ENCODE results near the gene C1S.
A peak's percentile ranks its signal among the peaks of the same experiment; 100 is the strongest.

The C1S gene

DNA sequence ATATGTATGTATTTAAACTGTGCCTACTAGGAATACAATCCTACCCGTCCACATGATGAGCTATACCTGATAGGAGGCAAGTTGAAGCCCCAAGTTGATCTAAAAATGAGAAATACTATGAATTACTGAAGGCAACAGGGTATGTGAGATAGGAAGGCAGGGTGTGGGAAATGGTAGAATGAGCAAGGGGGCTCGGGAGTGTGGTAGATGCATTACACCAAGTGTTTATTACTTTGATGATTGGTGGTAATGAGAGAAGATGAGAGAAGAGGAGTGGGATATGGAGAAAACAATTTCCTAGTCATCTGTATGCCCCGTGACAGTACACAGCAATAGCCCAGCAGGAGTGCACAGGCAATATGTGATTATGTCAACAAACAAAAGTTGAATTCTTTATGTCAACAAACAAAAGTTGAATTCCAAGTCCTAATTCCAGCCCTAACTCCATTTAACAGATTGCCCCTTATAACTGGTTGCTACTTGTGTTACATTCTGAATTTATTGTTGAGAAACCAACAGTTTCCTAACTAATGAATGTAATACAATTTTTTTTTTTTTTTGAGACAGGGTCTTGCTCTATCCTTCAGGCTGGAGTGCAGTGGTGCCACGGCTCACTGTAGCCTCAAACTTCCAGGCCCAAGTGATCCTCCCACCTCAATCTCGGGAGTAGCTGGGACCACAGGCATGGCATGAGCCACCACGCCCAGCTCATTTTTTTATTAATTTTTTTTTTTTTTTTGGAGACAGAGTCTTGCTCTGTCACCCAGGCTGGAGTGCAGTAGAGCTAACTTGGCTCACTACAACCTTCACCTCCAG is 44.8 kb upstream of the C1S start:
- Histone ChIP-seq H2AFZ (ENCODE audit: insufficient read depth, low read length, poor library complexity) (no peak overlapping the region), H4K8ac (ENCODE audit: low read depth, low read length) (no peak overlapping the region), H3K23ac (ENCODE audit: low read length) (no peak overlapping the region), H3K4me1 (ENCODE audit: control insufficient read depth in 1 of 2, insufficient read depth in 2 of 2, low read length in 2 of 2) (peaks cover 5 to 9% of the 10 kb centered on the region in 2 experiments), H3K27me3 (ENCODE audit: insufficient read depth, low read length) (no peaks in the 10 kb centered on the region), H3K14ac (ENCODE audit: low read length) (no peak overlapping the region), H3K9ac (ENCODE audit: low read length) (no peak overlapping the region), H4K91ac (ENCODE audit: low read depth, low read length) (no peak overlapping the region), H4K12ac (ENCODE audit: low read depth, low read length) (no peak overlapping the region), H3K36me3 (ENCODE audit: control insufficient read depth in 1 of 2, insufficient read depth in 2 of 2, low read length in 2 of 2) (peaks cover 3 to 5% of the 10 kb centered on the region in 2 experiments), H3K27ac (ENCODE audit: low read depth, low read length) (no peak overlapping the region), H3K4ac (ENCODE audit: low read depth, low read length) (no peak overlapping the region), H2BK120ac (ENCODE audit: insufficient read depth, low read length, poor library complexity) (no peak overlapping the region), H3K79me2 (ENCODE audit: control insufficient read depth, insufficient read depth, low read length, poor library complexity) (no peaks in the 10 kb centered on the region), H3K79me1 (ENCODE audit: low read length) (peaks cover 5% of the 10 kb centered on the region), H3K18ac (ENCODE audit: low read length) (no peak overlapping the region), H3K4me3 (ENCODE audit: low read depth, low read length) (no peak overlapping the region), H3K9me3 (ENCODE audit: insufficient read depth, low read depth, low read length) (no peaks in the 10 kb centered on the region), H2BK5ac (ENCODE audit: low read depth, low read length, poor library complexity) (no peak overlapping the region), H2AK5ac (ENCODE audit: low read length) (no peak overlapping the region), H2BK12ac (ENCODE audit: low read length) (no peak overlapping the region), H3K4me2 (ENCODE audit: low read length) (no peak overlapping the region)
- no CpG with 5 or more reads among the region's 6 CpGs for WGBS (ENCODE audit: extremely low coverage, insufficient coverage, insufficient read length)
- DNase-seq, result no peak

- Histone ChIP-seq H2AK5ac (ENCODE audit: low read length) (no peak overlapping the region), H3K4me1 (ENCODE audit: control insufficient read depth in 1 of 2, insufficient read depth in 2 of 2, low read length in 2 of 2) (peaks cover 2 to 6% of the 10 kb centered on the region in 2 experiments), H3K27me3 (ENCODE audit: insufficient read depth, low read length) (no peaks in the 10 kb centered on the region), H4K12ac (ENCODE audit: low read depth, low read length) (no peak overlapping the region), H3K23ac (ENCODE audit: low read length) (no peak overlapping the region), H3K14ac (ENCODE audit: low read length) (no peak overlapping the region), H3K4me3 (ENCODE audit: low read depth, low read length) (no peak overlapping the region), H3K79me1 (ENCODE audit: low read length) (peaks cover 5% of the 10 kb centered on the region), H2BK5ac (ENCODE audit: low read depth, low read length, poor library complexity) (no peak overlapping the region), H3K79me2 (ENCODE audit: control insufficient read depth, insufficient read depth, low read length, poor library complexity) (no peaks in the 10 kb centered on the region), H2BK120ac (ENCODE audit: insufficient read depth, low read length, poor library complexity) (no peak overlapping the region), H3K9me3 (ENCODE audit: insufficient read depth, low read depth, low read length) (no peaks in the 10 kb centered on the region), H4K8ac (ENCODE audit: low read depth, low read length) (no peak overlapping the region), H3K9ac (ENCODE audit: low read length) (no peak overlapping the region), H3K4me2 (ENCODE audit: low read length) (peak overlapping the region; percentile 77), H3K4ac (ENCODE audit: low read depth, low read length) (no peak overlapping the region), H3K18ac (ENCODE audit: low read length) (no peak overlapping the region), H2AFZ (ENCODE audit: insufficient read depth, low read length, poor library complexity) (no peak overlapping the region), H3K36me3 (ENCODE audit: control insufficient read depth in 1 of 2, insufficient read depth in 2 of 2, low read length in 2 of 2) (peaks cover 3 to 5% of the 10 kb centered on the region in 2 experiments), H3K27ac (ENCODE audit: low read depth, low read length) (no peak overlapping the region), H2BK12ac (ENCODE audit: low read length) (no peak overlapping the region), H4K91ac (ENCODE audit: low read depth, low read length) (no peak overlapping the region)
- no CpG with 5 or more reads among the region's 6 CpGs for WGBS (ENCODE audit: extremely low coverage, insufficient coverage, insufficient read length)
- DNase-seq, result no peak
Observed at GRCh38 chr12:7016958-7017571, 43.5 kb upstream of the C1S start.

DNA sequence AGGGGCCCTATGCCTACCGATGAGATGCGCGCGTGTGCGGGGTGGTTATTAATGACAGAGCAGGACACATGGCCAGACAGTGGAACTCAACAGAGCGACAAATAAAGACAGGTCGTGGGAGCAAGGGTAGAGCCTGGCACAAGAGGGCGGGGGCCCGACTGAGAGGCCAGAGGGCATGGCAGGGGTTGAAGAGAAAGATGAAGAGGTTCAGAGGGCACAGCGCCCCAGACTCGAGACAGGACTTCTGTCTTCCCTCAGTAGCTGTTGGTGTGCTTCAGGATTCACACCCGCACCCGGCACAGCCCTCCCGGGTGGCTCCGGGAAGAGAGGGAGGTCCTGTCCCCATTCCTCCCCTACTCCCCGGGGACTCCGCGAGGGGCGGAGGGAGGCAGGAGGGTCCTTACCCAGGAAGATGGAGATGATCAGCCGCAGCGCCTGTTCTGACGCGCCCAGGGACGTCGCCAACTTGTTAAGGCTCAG is 42.6 kb upstream of the C1S start:
- peak overlapping the region; percentile 55 for H3K9ac ChIP-seq (ENCODE audit: low read length)

GRCh38 chr12:7018350-7019042 is 42.0 kb upstream of the C1S start, which contains the start of gene LPCAT3:
LPCAT3 (minus strand) TSS chr12:7018476; CDS start chr12:7018424, 52 bp downstream.
- peak; percentile 97 to 98 for DNase-seq
- Histone ChIP-seq H3K27ac (ENCODE audit: low read depth, low read length) (peak within 1 kb of the TSS; percentile 99), H3K79me2 (ENCODE audit: control insufficient read depth, insufficient read depth, low read length, poor library complexity) (no peaks in the 10 kb centered on the region), H2AFZ (ENCODE audit: insufficient read depth, low read length, poor library complexity) (peak within 1 kb of the TSS; percentile 60), H2AK5ac (ENCODE audit: low read length) (no peak within 1 kb of the TSS), H3K4me3 (ENCODE audit: low read depth, low read length) (peak within 1 kb of the TSS; percentile 87), H3K9ac (ENCODE audit: low read length) (peak within 1 kb of the TSS; percentile 55), H2BK5ac (ENCODE audit: low read depth, low read length, poor library complexity) (peak within 1 kb of the TSS; percentile 97), H3K18ac (ENCODE audit: low read length) (peak within 1 kb of the TSS; percentile 40), H2BK12ac (ENCODE audit: low read length) (no peak within 1 kb of the TSS), H3K79me1 (ENCODE audit: low read length) (peaks cover 5% of the 10 kb centered on the region), H2BK120ac (ENCODE audit: insufficient read depth, low read length, poor library complexity) (peak within 1 kb of the TSS; percentile 59), H3K4me2 (ENCODE audit: low read length) (peak within 1 kb of the TSS; percentile 77), H3K14ac (ENCODE audit: low read length) (peak within 1 kb of the TSS; percentile 3), H3K27me3 (ENCODE audit: insufficient read depth, low read length) (no peaks in the 10 kb centered on the region), H3K23ac (ENCODE audit: low read length) (no peak within 1 kb of the TSS), H4K91ac (ENCODE audit: low read depth, low read length) (peak within 1 kb of the TSS; percentile 86), H3K36me3 (ENCODE audit: control insufficient read depth in 1 of 2, insufficient read depth in 2 of 2, low read length in 2 of 2) (peaks cover 0 to 2% of the 10 kb centered on the region in 2 experiments), H3K4ac (ENCODE audit: low read depth, low read length) (no peak within 1 kb of the TSS), H4K12ac (ENCODE audit: low read depth, low read length) (peak within 1 kb of the TSS; percentile 1), H3K4me1 (ENCODE audit: control insufficient read depth in 1 of 2, insufficient read depth in 2 of 2, low read length in 2 of 2) (peaks cover 2 to 6% of the 10 kb centered on the region in 2 experiments), H4K8ac (ENCODE audit: low read depth, low read length) (peak within 1 kb of the TSS; percentile 84), H3K9me3 (ENCODE audit: insufficient read depth, low read depth, low read length) (no peaks in the 10 kb centered on the region)
- WGBS (ENCODE audit: extremely low coverage, insufficient coverage, insufficient read length), result no CpG with 5 or more reads among the region's 77 CpGs

More for the DNA sequence above, 42.6 kb upstream of the C1S start:
- Histone ChIP-seq H3K9me3 (ENCODE audit: insufficient read depth, low read depth, low read length) (no peaks in the 10 kb centered on the region), H3K4me2 (ENCODE audit: low read length) (peak overlapping the region; percentile 77), H4K12ac (ENCODE audit: low read depth, low read length) (no peak overlapping the region), H3K23ac (ENCODE audit: low read length) (no peak overlapping the region), H3K79me2 (ENCODE audit: control insufficient read depth, insufficient read depth, low read length, poor library complexity) (no peaks in the 10 kb centered on the region), H3K36me3 (ENCODE audit: control insufficient read depth in 1 of 2, insufficient read depth in 2 of 2, low read length in 2 of 2) (peaks cover 3 to 5% of the 10 kb centered on the region in 2 experiments), H3K18ac (ENCODE audit: low read length) (peak overlapping the region; percentile 40), H3K4ac (ENCODE audit: low read depth, low read length) (no peak overlapping the region), H2AK5ac (ENCODE audit: low read length) (no peak overlapping the region), H3K27me3 (ENCODE audit: insufficient read depth, low read length) (no peaks in the 10 kb centered on the region), H2BK120ac (ENCODE audit: insufficient read depth, low read length, poor library complexity) (peak overlapping the region; percentile 27), H3K4me1 (ENCODE audit: control insufficient read depth in 1 of 2, insufficient read depth in 2 of 2, low read length in 2 of 2) (peaks cover 2 to 6% of the 10 kb centered on the region in 2 experiments), H3K27ac (ENCODE audit: low read depth, low read length) (no peak overlapping the region), H3K79me1 (ENCODE audit: low read length) (peaks cover 5% of the 10 kb centered on the region), H4K8ac (ENCODE audit: low read depth, low read length) (peak overlapping the region; percentile 57), H2BK12ac (ENCODE audit: low read length) (no peak overlapping the region), H3K4me3 (ENCODE audit: low read depth, low read length) (peak overlapping the region; percentile 87), H3K14ac (ENCODE audit: low read length) (no peak overlapping the region), H2BK5ac (ENCODE audit: low read depth, low read length, poor library complexity) (peak overlapping the region; percentile 28), H2AFZ (ENCODE audit: insufficient read depth, low read length, poor library complexity) (peak overlapping the region; percentile 59), H4K91ac (ENCODE audit: low read depth, low read length) (no peak overlapping the region)
- no CpG with 5 or more reads among the region's 25 CpGs for WGBS (ENCODE audit: extremely low coverage, insufficient coverage, insufficient read length)
- peak in 1 of 2 donors; percentile 24 for DNase-seq
